GM12878 (cell line): ENCODE results near the gene IL17RA. TPM values are rescaled to one million over a fixed set of nuclear protein-coding genes. Genes with fewer than 3 reads are reported as not detected.

ENCODE experiments used
- CHD1 ChIP-seq: IDR thresholded peaks from 2 replicates; pipeline ENCODE4 v1.6.1; 2012; ENCODE audit warnings: low read depth, low read length, improper control_type of control experiment
- CHD2 ChIP-seq: IDR thresholded peaks from 2 replicates; pipeline ENCODE4 v1.6.1; 2011; ENCODE audit warnings: low read depth, low read length, improper control_type of control experiment, borderline replicate concordance
- EGR1 ChIP-seq, 2 experiments: IDR thresholded peaks; 1 replicate in 1 of 2; 2 replicates in 1 of 2; pipeline ENCODE4 v1.6.1; 2011 to 2012; ENCODE audit warnings: low read depth in 2 of 2, low read length in 2 of 2, borderline replicate concordance in 1 of 2, mild to moderate bottlenecking in 1 of 2, moderate library complexity in 1 of 2
- EP300 ChIP-seq, 2 experiments: fragments of 150-350 bp in 1 of 2; IDR thresholded peaks; 2 replicates each; pipeline ENCODE4 v1.6.1; 2011 to 2012; ENCODE audit warnings: low read depth in 2 of 2, low read length in 2 of 2, borderline replicate concordance in 1 of 2, improper control_type of control experiment in 1 of 2, inconsistent platforms in 1 of 2; ENCODE audit not compliant: control insufficient read depth in 1 of 2
- JUNB ChIP-seq: IDR thresholded peaks from 2 replicates; pipeline ENCODE4 v1.6.1; 2016; ENCODE audit warnings: antibody characterized with exemption, mild to moderate bottlenecking
- JUND ChIP-seq: IDR thresholded peaks from 2 replicates; pipeline ENCODE4 v1.6.1; 2012; ENCODE audit warnings: low read depth, mild to moderate bottlenecking, low read length, improper control_type of control experiment, moderate library complexity
- KDM1A ChIP-seq: fragments of 200-600 bp; sonication (generic); IDR thresholded peaks from 2 replicates; pipeline ENCODE4 v1.6.1; 2016; ENCODE audit warnings: borderline replicate concordance
- LARP7 ChIP-seq: fragments of 450-650 bp; IDR thresholded peaks from 2 replicates; pipeline ENCODE4 v1.6.1; 2017; ENCODE audit warnings: mild to moderate bottlenecking
- MEF2B ChIP-seq: fragments of 450-650 bp; IDR thresholded peaks from 2 replicates; pipeline ENCODE4 v1.6.1; 2018; ENCODE audit warnings: mild to moderate bottlenecking, moderate library complexity; ENCODE audit not compliant: partially characterized antibody, poor library complexity, severe bottlenecking
- NR2C1 ChIP-seq: fragments of 450-650 bp; IDR thresholded peaks from 2 replicates; pipeline ENCODE4 v1.6.1; 2017; ENCODE audit warnings: antibody characterized with exemption, mild to moderate bottlenecking, moderate library complexity
- RAD21 ChIP-seq: IDR thresholded peaks from 2 replicates; pipeline ENCODE4 v1.6.1; 2011; ENCODE audit warnings: mild to moderate bottlenecking, low read depth, low read length, moderate library complexity; ENCODE audit not compliant: insufficient read depth
- RAD51 ChIP-seq: fragments of 450-650 bp; IDR thresholded peaks from 2 replicates; pipeline ENCODE4 v1.6.1; 2016; ENCODE audit warnings: moderate library complexity, mild to moderate bottlenecking, inconsistent platforms
- SMAD1 ChIP-seq: fragments of 450-650 bp; IDR thresholded peaks from 2 replicates; pipeline ENCODE4 v1.6.1; 2018; ENCODE audit warnings: mild to moderate bottlenecking, low read depth; ENCODE audit not compliant: partially characterized antibody
- SMARCA5 ChIP-seq: fragments of 450-650 bp; IDR thresholded peaks from 2 replicates; pipeline ENCODE4 v1.6.1; 2017; ENCODE audit warnings: mild to moderate bottlenecking
- WRNIP1 ChIP-seq: IDR thresholded peaks from 2 replicates; pipeline ENCODE4 v1.6.1; 2011; ENCODE audit warnings: low read depth, low read length, improper control_type of control experiment, borderline replicate concordance
- ZNF24 ChIP-seq: fragments of 450-650 bp; IDR thresholded peaks from 2 replicates; pipeline ENCODE4 v1.6.1; 2017; ENCODE audit warnings: antibody characterized with exemption, mild to moderate bottlenecking
- polyA plus RNA-seq, 11 experiments: library from polyadenylated mRNA; depleted of rRNA in 4 of 11; unstranded in 6 of 11; stranded (reverse) in 5 of 11; fragments of >200 nt; fragmentation: Nextera tagmentation in 4 of 11; fragmentation: Illumina TruSeq in 1 of 11; extraction: Ambion mirVana in 4 of 11; extraction: Trizol in 1 of 11; gene quantifications; 1 replicate in 1 of 11; 2 replicates in 10 of 11; pipeline versions ENCODE4 v1.2.1 to v1.2.3, GENCODE V29; 2011 to 2016; ENCODE audit warnings: inconsistent platforms in 2 of 11, missing spikeins in 2 of 11, low read depth in 1 of 11
- total RNA-seq, 4 experiments: library from RNA; depleted of rRNA in 3 of 4; stranded (reverse); fragments of >200 nt in 3 of 4; fragmentation: Illumina TruSeq in 1 of 4; extraction: Trizol in 1 of 4; gene quantifications; 2 replicates each; pipeline versions ENCODE4 v1.2.1 to v1.2.3, GENCODE V29; 2013 to 2021
- TF ChIP-seq, protein P1 (sequence below): IDR thresholded peaks from 2 replicates; pipeline ENCODE4 v1.6.1; 2012; ENCODE audit warnings: low read depth, low read length, improper control_type of control experiment
- TF ChIP-seq, protein P2 (sequence below): IDR thresholded peaks from 2 replicates; pipeline ENCODE4 v1.6.1; 2012; ENCODE audit warnings: low read length, inconsistent platforms
- TF ChIP-seq, protein P3 (sequence below): fragments of 450-650 bp; IDR thresholded peaks from 2 replicates; pipeline ENCODE4 v1.6.1; 2018; ENCODE audit warnings: mild to moderate bottlenecking, low read depth, moderate library complexity; ENCODE audit not compliant: partially characterized antibody
- TF ChIP-seq, protein P4 (sequence below): fragments of 450-650 bp; IDR thresholded peaks from 2 replicates; pipeline ENCODE4 v1.6.1; 2014; ENCODE audit warnings: mild to moderate bottlenecking

Gene IL17RA
- total and polyA plus RNA-seq, 10 of the 15 experiments (the other 5 are each of a cell fraction or from before 2014, with no cell fraction given) = 0.71 to 10.2 (median 4.2) TPM

DNA sequence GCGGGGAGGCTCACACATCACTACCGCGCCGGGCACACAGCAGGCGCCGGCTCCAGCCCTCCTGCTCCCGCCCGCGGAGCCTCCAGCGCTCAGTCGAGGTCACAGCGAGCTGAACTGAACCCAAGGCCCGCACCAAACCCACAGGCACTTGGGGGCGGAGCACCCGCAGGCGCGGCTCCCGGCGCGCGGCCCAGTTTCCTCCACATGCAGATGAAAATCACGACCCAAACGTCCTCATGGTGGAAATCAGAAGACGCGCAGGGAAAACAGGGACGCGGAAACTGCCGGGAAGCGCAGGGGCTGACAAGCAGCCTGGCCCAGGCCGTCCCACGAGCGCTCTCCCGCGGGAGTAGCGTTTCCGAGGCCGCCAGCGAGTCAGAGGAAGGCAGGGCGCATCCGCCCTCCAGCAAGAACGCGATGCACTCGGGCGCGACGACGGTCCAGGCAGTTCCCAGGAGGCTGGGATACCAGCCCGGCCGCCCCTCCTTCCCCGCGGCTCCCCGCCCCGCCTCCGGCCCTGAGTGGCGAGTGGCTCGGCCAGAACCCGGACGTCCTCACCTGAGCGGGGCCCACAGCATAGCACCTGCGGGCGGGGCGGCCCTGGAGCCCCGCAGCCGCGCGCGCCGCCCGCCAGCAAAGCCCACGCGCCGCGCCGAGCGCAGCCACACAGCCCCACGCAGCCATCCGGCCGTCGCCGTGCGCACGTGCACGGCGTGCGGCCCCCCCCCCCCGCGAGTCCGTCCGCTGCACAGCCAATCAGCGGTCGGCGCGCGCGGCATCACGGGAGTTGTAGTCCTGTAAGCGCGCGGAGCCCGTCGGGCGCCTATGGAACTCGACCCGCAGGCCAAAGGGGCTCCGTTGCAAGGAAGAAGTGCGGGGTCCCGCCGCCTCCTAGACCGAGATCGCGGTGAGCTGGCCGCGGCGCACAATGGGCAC is 74.0 kb downstream of the IL17RA start, which contains the start of gene HDHD5 (continued):
- TF ChIP-seq ZNF24 = no peak
- TF ChIP-seq SMARCA5 = no peak
- TF ChIP-seq, protein P1, sequence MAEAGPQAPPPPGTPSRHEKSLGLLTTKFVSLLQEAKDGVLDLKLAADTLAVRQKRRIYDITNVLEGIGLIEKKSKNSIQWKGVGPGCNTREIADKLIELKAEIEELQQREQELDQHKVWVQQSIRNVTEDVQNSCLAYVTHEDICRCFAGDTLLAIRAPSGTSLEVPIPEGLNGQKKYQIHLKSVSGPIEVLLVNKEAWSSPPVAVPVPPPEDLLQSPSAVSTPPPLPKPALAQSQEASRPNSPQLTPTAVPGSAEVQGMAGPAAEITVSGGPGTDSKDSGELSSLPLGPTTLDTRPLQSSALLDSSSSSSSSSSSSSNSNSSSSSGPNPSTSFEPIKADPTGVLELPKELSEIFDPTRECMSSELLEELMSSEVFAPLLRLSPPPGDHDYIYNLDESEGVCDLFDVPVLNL = no peak
- peak; percentile 66 for TF ChIP-seq CHD2
- no peak for TF ChIP-seq SMAD1
- TF ChIP-seq EP300 (IDR thresholded peaks at IDR 0.05; ENCODE audit: borderline replicate concordance in 1 of 2, control insufficient read depth in 1 of 2, low read depth in 2 of 2, low read length in 2 of 2) = no peak
- TF ChIP-seq RAD51 = no peak
- TF ChIP-seq LARP7 = peak; percentile 56; the same call in 1 of the 2 replicates
- TF ChIP-seq, protein P2, sequence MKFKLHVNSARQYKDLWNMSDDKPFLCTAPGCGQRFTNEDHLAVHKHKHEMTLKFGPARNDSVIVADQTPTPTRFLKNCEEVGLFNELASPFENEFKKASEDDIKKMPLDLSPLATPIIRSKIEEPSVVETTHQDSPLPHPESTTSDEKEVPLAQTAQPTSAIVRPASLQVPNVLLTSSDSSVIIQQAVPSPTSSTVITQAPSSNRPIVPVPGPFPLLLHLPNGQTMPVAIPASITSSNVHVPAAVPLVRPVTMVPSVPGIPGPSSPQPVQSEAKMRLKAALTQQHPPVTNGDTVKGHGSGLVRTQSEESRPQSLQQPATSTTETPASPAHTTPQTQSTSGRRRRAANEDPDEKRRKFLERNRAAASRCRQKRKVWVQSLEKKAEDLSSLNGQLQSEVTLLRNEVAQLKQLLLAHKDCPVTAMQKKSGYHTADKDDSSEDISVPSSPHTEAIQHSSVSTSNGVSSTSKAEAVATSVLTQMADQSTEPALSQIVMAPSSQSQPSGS = no peak
- TF ChIP-seq CHD1 = no peak
- TF ChIP-seq, protein P3, sequence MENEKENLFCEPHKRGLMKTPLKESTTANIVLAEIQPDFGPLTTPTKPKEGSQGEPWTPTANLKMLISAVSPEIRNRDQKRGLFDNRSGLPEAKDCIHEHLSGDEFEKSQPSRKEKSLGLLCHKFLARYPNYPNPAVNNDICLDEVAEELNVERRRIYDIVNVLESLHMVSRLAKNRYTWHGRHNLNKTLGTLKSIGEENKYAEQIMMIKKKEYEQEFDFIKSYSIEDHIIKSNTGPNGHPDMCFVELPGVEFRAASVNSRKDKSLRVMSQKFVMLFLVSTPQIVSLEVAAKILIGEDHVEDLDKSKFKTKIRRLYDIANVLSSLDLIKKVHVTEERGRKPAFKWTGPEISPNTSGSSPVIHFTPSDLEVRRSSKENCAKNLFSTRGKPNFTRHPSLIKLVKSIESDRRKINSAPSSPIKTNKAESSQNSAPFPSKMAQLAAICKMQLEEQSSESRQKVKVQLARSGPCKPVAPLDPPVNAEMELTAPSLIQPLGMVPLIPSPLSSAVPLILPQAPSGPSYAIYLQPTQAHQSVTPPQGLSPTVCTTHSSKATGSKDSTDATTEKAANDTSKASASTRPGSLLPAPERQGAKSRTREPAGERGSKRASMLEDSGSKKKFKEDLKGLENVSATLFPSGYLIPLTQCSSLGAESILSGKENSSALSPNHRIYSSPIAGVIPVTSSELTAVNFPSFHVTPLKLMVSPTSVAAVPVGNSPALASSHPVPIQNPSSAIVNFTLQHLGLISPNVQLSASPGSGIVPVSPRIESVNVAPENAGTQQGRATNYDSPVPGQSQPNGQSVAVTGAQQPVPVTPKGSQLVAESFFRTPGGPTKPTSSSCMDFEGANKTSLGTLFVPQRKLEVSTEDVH = no peak
- peak; percentile 35 to 94; a peak in 2 of 3 replicates for TF ChIP-seq EGR1 (IDR thresholded peaks at IDR 0.05; ENCODE audit: borderline replicate concordance in 1 of 2, low read depth in 2 of 2, low read length in 2 of 2)
- peak; percentile 49 for TF ChIP-seq MEF2B
- no peak for TF ChIP-seq JUNB
- no peak for TF ChIP-seq JUND
- TF ChIP-seq WRNIP1 = no peak
- TF ChIP-seq, protein P4, sequence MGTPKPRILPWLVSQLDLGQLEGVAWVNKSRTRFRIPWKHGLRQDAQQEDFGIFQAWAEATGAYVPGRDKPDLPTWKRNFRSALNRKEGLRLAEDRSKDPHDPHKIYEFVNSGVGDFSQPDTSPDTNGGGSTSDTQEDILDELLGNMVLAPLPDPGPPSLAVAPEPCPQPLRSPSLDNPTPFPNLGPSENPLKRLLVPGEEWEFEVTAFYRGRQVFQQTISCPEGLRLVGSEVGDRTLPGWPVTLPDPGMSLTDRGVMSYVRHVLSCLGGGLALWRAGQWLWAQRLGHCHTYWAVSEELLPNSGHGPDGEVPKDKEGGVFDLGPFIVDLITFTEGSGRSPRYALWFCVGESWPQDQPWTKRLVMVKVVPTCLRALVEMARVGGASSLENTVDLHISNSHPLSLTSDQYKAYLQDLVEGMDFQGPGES = peak; percentile 45
- TF ChIP-seq NR2C1 = peak; percentile 33; the same call in 1 of the 2 replicates
- TF ChIP-seq KDM1A = no peak
- no peak for TF ChIP-seq RAD21
